NCI-H510A (cell line): ENCODE measurements around the gene DIP2A.

Experiments used
- DNase-seq: peaks from one replicate; lab custom pipeline; 2025; lab: John Stamatoyannopoulos, UW

The DIP2A gene, protein sequence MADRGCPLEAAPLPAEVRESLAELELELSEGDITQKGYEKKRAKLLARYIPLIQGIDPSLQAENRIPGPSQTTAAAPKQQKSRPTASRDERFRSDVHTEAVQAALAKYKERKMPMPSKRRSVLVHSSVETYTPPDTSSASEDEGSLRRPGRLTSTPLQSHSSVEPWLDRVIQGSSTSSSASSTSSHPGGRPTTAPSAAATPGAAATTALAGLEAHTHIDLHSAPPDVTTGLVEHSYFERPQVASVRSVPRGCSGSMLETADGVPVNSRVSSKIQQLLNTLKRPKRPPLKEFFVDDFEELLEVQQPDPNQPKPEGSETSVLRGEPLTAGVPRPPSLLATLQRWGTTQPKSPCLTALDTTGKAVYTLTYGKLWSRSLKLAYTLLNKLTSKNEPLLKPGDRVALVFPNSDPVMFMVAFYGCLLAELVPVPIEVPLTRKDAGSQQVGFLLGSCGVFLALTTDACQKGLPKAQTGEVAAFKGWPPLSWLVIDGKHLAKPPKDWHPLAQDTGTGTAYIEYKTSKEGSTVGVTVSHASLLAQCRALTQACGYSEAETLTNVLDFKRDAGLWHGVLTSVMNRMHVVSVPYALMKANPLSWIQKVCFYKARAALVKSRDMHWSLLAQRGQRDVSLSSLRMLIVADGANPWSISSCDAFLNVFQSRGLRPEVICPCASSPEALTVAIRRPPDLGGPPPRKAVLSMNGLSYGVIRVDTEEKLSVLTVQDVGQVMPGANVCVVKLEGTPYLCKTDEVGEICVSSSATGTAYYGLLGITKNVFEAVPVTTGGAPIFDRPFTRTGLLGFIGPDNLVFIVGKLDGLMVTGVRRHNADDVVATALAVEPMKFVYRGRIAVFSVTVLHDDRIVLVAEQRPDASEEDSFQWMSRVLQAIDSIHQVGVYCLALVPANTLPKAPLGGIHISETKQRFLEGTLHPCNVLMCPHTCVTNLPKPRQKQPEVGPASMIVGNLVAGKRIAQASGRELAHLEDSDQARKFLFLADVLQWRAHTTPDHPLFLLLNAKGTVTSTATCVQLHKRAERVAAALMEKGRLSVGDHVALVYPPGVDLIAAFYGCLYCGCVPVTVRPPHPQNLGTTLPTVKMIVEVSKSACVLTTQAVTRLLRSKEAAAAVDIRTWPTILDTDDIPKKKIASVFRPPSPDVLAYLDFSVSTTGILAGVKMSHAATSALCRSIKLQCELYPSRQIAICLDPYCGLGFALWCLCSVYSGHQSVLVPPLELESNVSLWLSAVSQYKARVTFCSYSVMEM (N-terminal part only)

DNA sequence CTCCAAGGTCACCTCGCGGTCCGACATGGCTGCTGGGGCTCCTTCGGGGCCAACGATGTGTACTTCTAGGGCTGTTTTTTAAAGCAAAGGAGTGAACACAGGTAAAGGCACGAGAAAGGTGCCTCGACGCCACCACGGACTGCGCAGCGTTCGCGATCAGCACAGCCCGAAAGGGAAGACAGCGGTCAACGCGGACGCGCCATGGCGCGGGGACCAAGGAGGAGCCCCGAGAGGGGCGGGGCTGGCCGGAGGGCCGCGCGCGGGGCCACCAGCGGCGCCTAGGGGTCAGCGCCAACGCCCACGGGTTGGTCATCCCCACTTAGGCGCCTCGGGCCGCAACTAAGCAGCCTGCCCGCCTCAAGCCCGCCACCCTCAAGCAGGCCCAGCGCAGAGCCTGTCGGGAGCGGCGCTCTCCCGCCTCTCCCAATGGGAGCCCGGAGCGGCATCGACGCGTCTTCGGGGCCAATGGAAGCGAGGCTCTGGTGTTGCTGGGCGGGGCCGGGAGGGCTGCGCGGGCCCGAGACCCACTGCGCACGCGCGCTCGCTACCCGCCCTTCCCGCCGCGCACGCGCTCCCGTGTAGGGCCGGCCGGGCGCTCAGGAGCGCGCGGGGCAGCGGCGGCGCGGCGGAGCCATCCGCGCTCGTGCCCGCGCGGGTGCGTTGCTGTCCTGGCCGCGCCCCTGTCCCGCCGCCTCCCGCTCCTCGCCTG, at the start of gene DIP2A:
DIP2A (plus strand) TSS at position 577 of the 709 bp plus-strand sequence. CDS start 241 bp downstream, outside the sequence.
- DNase-seq, result peak; percentile 93

DNA sequence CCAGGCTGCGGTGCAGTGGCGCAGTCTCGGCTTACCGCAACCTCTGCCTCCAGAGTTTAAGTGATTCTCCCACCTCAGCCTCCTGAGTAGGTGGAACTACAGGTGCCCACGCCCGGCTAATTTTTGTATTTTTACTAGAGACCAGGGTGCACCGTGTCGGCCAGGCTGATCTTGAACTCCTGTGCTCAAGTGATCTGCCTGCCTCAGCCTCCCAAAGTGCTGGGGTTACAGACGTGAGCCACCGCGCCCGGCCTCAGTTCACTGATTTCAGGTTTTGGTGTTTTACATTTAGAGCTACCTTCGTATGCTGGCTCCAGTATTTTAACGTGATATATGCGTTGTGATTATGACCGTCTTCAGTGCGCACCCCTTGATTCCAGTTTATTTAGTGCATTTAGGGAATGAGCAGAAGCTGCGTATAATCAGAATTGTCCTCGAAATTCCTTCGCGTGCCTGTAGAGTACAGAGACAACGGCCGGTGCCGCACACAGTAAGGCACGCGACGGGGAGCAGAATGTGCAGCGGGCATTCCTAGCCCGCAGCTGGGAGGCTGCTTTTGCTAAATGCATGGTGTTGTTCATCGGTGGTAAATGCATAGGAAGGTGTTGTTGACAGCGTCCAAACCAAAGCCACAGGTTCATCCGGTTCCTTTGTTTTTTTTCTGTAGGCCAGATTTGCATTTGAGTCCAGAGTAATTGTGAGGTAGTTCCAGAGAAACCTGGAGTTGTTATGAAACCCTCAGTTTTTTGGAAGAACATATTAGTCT, 48.9 kb upstream of the DIP2A start:
- DNase-seq, result no peak

DNA sequence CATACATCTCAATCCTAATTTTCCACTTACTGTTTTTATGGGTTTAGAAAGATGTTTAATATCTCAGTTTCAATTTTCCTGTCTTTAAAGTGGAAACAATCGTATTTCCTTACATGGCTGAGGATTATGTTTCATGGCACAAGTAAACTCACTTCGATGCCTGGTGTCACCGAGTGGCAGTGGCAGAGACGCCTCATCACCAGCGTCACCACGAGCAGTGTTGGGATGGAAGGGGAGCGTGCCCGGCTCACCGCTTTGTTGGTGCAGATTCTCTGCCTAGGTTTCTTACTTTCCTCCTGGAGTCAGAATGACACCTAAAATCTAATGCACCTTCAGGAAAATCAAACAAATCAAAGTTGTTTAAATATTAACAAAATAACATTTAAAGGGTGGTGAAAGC, 48.2 kb upstream of the DIP2A start:
- DNase-seq, result no peak

DNA sequence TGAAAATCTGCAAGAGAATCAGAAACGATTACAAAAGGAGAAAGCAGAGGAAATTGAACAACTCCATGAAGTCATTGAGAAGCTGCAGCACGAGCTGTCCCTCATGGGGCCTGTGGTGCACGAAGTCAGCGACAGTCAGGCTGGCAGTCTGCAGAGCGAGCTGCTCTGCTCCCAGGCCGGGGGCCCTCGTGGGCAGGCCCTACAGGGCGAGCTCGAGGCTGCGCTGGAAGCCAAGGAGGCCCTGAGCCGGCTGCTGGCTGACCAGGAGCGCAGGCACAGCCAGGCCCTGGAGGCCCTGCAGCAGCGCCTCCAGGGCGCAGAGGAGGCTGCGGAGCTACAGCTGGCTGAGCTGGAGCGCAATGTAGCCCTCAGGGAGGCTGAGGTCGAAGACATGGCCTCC, 47.5 kb upstream of the DIP2A start:
- no peak for DNase-seq

DNA sequence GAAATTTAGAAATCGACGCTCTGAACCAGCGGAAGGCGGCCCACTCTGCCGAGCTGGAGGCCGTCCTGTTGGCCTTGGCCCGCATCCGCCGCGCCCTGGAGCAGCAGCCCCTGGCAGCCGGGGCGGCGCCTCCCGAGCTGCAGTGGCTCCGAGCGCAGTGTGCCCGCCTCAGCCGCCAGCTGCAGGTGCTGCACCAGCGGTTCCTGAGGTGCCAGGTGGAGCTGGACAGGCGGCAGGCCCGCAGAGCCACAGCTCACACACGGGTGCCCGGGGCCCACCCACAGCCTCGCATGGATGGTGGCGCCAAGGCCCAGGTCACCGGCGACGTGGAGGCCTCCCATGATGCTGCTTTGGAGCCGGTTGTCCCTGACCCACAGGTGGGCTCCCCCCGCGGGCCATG, 47.0 kb upstream of the DIP2A start:
- no peak for DNase-seq

DNA sequence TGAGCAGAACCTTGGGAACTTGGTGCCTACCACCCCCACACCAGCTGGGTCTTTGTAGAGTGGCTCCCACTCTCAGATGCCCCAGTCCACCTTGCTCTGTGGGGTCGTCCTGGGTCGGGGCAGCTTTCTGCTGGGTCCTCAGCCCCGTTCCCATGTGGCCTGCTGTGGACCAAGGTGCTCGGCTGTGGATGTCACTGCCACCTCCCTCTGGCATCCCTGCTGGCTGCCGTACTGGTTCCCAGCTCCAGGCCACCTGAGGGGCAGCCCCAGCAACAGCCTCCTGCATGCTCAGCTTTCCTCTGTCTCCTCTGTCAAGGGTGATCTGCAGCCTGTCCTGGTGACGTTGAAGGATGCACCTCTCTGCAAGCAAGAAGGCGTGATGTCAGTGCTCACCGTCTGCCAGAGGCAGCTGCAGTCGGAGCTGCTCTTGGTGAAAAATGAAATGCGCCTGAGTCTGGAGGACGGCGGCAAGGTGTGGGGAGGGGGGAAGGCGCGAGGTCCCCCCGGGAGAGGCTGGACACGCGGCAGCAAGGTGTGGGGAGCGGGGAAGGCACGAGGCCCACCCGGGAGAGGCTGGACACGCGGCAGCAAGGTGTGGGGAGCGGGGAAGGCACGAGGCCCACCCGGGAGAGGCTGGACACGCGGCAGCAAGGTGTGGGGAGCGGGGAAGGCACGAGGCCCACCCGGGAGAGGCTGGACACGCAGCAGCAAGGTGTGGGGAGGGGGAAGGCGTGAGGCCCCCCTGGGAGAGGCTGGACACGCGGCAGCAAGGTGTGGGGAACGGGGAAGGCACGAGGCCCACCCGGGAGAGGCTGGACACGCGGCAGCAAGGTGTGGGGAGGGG, 45.9 kb upstream of the DIP2A start:
- DNase-seq, result no peak

DNA sequence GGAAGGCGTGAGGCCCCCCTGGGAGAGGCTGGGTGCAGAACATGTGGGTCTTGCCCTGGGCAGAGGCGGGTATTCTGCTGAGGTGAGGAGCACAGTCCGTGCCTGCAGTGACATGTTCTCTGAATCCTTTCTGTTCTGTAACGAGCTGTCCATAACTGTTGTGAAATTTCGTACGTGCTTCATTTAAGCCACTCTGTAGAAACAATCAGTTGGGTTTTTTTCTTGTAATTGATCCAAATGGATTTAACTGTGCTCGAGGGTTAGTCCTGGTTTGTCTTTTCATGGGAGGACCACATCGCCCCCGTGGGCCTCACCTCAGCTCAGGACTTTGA, 45.4 kb upstream of the DIP2A start:
- DNase-seq, result no peak

DNA sequence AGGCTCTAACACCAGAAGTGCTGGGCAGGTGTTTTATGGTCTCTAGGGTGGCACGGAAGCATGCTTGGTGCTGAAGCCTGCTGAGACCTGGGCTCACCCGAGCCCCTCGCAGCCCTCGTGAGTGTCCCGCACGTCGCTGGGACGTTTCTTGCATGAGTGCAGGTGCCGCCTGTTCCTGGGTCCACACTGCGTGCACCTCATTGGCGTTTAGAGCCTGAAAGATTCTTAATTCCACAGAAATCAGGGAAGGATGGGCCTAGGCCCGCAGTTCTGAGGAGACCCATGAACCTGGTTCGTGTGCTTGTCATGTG, 43.8 kb upstream of the DIP2A start:
- DNase-seq, result no peak

DNA sequence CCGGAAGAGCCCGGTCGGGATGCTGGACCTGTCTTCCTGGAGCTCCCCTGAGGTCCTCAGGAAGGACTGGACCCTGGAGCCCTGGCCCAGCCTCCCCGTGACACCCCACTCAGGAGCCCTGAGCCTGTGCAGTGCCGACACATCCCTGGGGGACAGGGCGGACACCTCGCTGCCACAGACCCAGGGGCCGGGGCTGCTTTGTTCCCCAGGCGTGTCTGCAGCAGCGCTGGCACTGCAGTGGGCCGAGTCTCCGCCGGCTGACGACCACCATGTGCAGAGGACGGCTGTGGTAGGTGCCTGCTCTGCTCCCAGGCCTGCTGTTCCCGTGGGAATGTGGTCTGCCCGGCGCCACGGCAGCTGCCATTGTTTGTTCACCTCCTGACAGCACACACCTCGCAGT, 42.1 kb upstream of the DIP2A start:
- DNase-seq, result no peak

DNA sequence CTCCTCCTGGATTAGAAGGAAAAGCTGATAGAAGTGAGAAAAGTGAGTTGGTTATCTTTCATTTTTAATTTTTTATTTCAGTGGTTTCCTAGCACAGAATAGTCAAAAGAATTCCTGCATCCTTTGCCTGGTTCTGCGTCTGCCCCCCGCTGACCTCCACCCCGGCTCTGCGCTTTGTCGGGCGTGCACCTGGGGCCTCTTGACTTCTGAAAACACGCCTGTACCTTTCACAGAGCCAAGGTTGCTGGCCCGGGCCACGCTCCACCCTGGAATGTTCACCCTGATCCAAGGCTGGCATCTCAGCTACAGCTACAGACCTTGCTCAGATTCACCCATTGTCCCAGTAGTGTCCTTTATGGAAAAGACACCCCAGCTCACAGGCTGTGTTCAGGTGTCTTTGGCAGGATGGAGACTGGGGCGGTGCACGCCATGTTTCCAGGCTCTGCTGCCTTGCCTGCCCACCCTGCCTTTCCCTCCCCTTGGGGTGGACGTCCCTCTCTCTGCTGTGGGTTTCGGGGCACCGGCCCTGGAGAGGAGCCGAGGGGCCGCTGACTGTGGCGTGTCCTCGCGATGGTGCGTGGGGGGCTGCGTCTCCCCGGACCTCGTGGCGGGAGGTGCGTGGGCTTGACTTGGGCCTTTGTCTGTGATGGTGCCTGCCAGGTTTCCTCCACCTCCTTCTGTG, 40.3 kb upstream of the DIP2A start:
- DNase-seq, result no peak

DNA sequence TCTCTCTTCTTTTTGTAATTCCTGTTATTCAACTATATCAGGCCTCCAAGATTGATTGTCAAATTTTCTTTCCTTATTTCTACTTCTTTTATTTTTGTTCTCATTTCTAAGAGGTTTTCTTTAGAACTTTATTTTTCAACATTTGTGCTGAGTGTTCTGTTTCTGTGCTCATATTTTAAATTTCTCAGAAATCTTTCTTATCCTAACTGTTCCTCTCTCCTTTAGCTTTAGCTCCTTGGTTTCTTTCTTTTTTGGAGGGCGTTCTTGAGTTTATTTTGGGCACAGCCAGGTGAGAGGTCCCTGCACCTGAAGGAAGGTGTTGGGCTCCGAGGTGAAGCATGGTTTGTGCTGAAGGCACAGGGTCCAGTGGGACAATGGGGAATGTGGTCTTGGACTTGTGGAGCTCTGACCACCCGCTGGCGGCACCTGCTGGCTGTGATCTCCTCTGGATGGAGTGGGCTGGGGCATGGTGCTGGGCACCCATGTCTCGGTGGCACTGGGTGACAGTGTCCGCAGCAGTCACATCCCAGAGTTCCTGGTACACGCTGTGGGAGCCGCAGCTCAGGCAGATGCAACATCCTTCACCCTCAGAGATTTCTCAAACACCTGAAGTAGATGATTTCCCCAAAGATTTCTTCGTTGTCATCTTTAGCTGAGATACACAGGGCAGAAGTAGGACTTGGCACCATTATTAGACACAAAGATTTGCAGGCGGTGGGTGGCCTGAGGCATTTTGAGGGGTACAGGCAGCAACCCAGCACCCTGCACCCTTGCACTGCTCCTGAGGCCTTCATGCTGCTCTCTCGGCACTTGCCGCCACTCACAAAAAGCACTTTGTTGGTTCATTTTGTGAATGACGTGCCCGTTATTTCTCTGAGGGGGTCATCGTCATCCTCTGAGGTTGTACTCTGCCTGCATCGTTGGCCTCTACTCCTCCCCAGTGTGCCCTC, 38.2 kb upstream of the DIP2A start:
- DNase-seq, result no peak

DNA sequence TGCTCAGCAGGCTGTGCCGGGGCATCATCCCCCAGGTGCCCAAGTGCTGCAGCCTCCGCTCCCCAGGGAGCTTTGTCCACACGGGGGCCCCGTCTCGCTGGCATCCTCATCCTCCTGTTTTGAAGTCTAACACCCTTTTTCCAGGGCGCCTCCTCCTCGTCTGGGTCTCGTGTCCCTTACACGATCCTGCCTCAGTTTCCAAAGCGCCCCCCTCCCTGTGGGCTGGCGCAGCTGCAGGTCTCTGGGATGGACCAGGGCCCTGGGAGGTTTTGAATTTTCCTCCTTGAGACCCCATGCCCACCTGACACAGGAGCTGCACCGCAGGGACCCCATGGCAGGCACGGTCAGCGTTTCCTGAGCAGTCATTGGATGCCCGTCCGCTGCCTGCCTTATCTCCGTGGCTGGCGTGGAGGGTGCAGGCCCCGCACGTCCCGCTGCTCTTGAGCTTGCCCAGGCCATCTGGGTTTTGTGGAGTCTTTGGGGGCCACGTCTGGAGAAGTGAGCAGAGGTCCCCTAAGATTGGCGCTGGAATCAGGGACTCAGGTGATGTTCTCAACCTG, 37.4 kb upstream of the DIP2A start:
- no peak for DNase-seq

DNA sequence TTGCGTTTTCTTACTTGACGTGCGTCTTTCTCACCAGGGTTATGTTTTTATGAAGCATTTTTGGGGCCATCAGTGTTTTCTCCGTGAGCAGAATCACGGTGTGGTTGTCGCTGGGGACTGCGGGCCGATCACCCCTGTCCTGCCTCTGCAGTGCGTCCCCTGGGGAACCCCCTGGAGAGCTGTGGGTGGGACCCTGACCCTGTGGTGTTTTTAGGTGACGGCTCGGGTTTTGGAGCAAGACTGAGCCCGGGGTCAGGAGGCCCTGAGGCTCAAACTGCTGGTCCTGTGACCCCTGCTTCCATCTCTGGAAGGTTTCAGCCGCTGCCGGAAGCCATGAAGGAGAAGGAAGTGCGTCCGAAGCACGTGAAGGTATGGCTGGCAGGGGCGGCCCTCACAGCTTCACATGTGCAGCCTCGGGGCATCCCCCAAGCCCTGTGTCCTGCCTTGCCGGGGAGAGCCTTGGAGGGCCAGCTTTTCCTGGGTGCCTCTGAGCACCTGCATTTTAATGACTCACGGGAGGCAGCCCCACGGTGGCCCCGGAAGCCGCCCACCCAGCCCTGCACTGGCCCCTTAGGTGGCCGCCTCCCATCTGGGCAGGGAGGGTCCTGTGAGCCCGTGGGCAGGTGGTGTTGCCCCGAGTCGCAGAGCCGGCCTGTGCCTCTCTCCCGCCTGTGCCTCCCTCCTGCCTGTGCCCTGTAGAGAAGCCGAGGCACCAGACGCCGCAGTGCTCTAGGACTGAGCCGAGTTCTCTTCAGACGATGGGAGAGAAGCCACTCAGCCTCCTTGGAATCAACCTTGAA, 36.7 kb upstream of the DIP2A start:
- DNase-seq, result no peak

DNA sequence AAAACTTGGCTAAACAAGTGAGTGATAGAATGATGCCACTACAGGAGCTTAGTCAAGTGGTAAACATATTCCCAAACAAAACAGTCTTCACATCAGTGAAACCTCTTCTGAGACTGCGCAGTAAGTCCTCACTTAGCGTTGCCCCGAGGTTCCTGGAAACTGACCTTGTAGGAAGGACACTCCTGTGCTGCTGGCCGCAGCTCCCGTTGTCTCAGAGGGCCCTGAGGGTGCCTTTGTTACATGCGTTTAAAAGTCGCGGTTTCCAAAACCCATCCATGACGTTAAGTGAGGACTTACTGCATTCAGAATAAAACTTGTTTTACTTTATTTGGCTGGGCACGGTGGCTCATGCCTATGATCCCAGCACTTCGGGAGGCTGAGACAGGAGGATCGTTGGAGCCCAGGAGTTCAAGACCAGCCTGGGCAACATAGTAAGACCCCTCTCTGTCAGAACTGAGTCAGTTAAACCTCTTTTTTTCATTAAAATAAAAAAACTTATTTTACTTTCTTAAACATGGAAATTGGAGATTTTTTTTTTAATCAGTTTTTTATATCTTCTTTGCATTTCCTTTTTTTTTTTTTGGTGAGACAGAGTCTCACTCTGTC, 36.0 kb upstream of the DIP2A start:
- no peak for DNase-seq

DNA sequence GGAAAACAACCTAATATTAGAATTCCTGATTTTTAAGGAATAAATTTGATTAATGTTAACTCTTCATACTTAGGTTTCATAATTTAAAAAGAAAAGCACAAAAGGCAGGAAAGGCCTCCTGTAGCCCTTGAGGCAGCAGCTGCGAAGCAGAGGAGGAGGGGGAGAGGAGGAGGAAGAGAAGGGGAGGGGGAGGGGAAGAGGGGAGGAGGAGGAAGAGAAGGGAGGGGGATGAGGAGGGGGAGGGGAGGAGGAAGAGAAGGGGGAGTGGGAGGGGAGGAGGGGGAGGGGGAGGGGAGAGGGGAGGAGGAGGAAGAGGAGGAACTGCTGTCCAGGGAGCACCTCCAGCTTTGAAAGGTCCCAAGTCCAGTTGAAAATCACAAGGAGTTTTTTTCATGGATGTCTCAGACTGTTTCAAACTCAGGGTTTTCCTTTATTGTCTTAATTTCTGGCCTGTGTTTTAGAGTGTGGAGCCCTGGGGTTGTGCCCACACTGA, 35.1 kb upstream of the DIP2A start:
- no peak for DNase-seq

DNA sequence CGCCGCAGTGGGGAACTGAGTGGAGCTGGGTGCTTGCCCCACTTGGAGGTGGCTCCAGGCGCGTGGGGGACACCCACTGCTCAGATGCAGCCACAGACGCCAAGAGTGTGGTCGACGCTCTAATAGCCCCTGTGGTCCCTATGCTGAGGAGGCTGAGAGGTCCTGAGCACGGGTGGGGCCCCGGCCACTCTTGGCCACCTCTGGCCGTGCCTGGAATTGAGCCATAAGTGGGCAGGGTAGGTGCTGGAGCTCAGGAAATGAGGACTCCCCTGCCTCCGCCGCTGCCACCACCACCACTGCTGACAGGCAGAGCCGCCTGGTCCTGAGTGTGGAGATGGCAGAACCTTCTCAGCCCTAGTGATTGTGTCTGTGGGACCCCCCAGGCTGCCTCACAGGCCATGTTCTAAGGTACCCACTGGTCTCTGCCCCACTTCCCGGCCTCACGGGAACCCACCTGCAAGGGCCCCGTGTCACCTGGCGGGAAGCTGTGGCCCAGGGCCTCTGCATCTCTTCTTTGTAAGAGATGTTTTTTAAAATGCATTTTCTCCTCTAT, 34.6 kb upstream of the DIP2A start:
- no peak for DNase-seq

DNA sequence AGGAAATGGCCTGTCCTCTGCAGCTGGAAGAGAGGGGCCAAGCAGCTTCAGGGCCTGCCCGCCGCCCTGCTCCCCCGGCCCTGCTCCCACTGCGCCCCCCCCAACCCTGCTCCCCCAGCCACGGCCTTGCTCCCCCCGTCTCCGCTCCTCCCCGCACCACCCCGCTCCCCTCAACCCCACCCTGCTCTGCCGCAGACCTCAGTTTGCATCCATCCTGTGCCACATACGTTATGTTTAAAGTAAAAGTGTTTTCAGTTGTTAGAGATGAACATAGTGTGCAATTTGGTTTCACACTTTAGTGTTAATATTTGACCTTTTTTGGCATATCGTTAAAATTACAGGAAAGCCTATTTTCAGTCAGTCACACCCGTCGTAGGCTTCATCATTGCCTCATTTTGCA, 34.1 kb upstream of the DIP2A start:
- DNase-seq, result no peak
